Liver (tissue), 9 donors: Measurements from ENCODE around the gene RPL21. TPM values are rescaled to one million over a fixed set of nuclear protein-coding genes. Genes with fewer than 3 reads are reported as not detected.

Source experiments
- DNase-seq: peaks from one replicate; pipeline ENCODE4 v3.0.0-alpha.2; 2017; ENCODE audit warnings: low spot score
- H3K27ac ChIP-seq, 2 donors: one replicate each; pipeline ENCODE4 v1.7.0; 2013; ENCODE audit warnings: inconsistent platforms in 2 of 2, low read length in 2 of 2, control low read depth in 1 of 2, low read depth in 1 of 2, mild to moderate bottlenecking in 1 of 2
- H3K27me3 ChIP-seq, 4 donors: one replicate each; pipeline versions ENCODE4 v1.6.1 to v1.7.0; 2013; ENCODE audit warnings: low read length in 3 of 4, inconsistent platforms in 1 of 4, mild to moderate bottlenecking in 1 of 4, moderate library complexity in 1 of 4; ENCODE audit not compliant: control insufficient read depth in 4 of 4, insufficient read depth in 4 of 4
- H3K36me3 ChIP-seq, 4 donors: one replicate each; pipeline versions ENCODE4 v1.6.1 to v1.7.0; 2013; ENCODE audit warnings: low read length in 3 of 4, mild to moderate bottlenecking in 3 of 4, low read depth in 1 of 4, moderate library complexity in 1 of 4; ENCODE audit not compliant: control insufficient read depth in 4 of 4, insufficient read depth in 3 of 4
- H3K4me1 ChIP-seq, 4 donors: one replicate each; pipeline versions ENCODE4 v1.6.1 to v1.7.0; 2013; ENCODE audit warnings: low read length in 3 of 4, mild to moderate bottlenecking in 3 of 4, moderate library complexity in 1 of 4; ENCODE audit not compliant: control insufficient read depth in 4 of 4, insufficient read depth in 4 of 4
- H3K4me3 ChIP-seq, 3 donors: one replicate each; pipeline versions ENCODE4 v1.6.1 to v1.7.0; 2013; ENCODE audit warnings: low read length in 3 of 3, control low read depth in 1 of 3, low read depth in 1 of 3, mild to moderate bottlenecking in 1 of 3
- H3K9ac ChIP-seq, 2 donors: one replicate each; pipeline ENCODE4 v1.7.0; 2013; ENCODE audit warnings: low read length in 2 of 2, mild to moderate bottlenecking in 2 of 2, moderate library complexity in 2 of 2, control low read depth in 1 of 2, low read depth in 1 of 2
- H3K9me3 ChIP-seq, 4 donors: one replicate each; pipeline versions ENCODE4 v1.6.1 to v1.7.0; 2013; ENCODE audit warnings: low read length in 3 of 4; ENCODE audit not compliant: control insufficient read depth in 4 of 4
- CTCF ChIP-seq: fragments of 150-350 bp; IDR thresholded peaks from 2 replicates; pipeline ENCODE4 v1.5.1; 2017; ENCODE audit warnings: improper control_type of control experiment, low read depth, low read length; ENCODE audit not compliant: missing input control
- EGR1 ChIP-seq, 2 donors: IDR thresholded peaks; 2 replicates each; pipeline ENCODE4 v1.6.1; 2016 to 2018; ENCODE audit warnings: antibody characterized with exemption in 2 of 2, low read depth in 2 of 2
- FOXA1 ChIP-seq: IDR thresholded peaks from 2 replicates; pipeline ENCODE4 v1.6.1; 2016; ENCODE audit warnings: antibody characterized with exemption
- FOXA2 ChIP-seq: IDR thresholded peaks from 2 replicates; pipeline ENCODE4 v1.6.1; 2016; ENCODE audit warnings: antibody characterized with exemption
- GABPA ChIP-seq, 2 donors: IDR thresholded peaks in 1 of 2; conservative IDR thresholded peaks in 1 of 2; 2 replicates each; pipeline ENCODE4 v1.6.1; 2016; ENCODE audit warnings: antibody characterized with exemption in 2 of 2, mild to moderate bottlenecking in 1 of 2, moderate library complexity in 1 of 2
- HNF4A ChIP-seq, 2 donors: conservative IDR thresholded peaks; 2 replicates each; pipeline ENCODE4 v1.6.1; 2016; ENCODE audit warnings: antibody characterized with exemption in 2 of 2, mild to moderate bottlenecking in 2 of 2
- HNF4G ChIP-seq: IDR thresholded peaks from 2 replicates; pipeline ENCODE4 v1.6.1; 2016; ENCODE audit warnings: antibody characterized with exemption
- JUND ChIP-seq, 2 donors: IDR thresholded peaks; 2 replicates each; pipeline ENCODE4 v1.6.1; 2016; ENCODE audit warnings: antibody characterized with exemption in 2 of 2
- MAX ChIP-seq: IDR thresholded peaks from 2 replicates; pipeline ENCODE4 v1.6.1; 2016; ENCODE audit warnings: antibody characterized with exemption
- NR2F2 ChIP-seq: IDR thresholded peaks from 2 replicates; pipeline ENCODE4 v1.6.1; 2016; ENCODE audit warnings: antibody characterized with exemption
- RAD21 ChIP-seq, 2 donors: IDR thresholded peaks; 2 replicates each; pipeline ENCODE4 v1.6.1; 2016; ENCODE audit warnings: antibody characterized with exemption in 2 of 2, mild to moderate bottlenecking in 2 of 2
- RXRA ChIP-seq, 2 donors: IDR thresholded peaks; 2 replicates each; pipeline ENCODE4 v1.6.1; 2017 to 2018; ENCODE audit warnings: antibody characterized with exemption in 2 of 2, mild to moderate bottlenecking in 1 of 2
- SP1 ChIP-seq: IDR thresholded peaks from 2 replicates; pipeline ENCODE4 v1.6.1; 2018; ENCODE audit warnings: antibody characterized with exemption, mild to moderate bottlenecking
- TAF1 ChIP-seq: conservative IDR thresholded peaks from 2 replicates; pipeline ENCODE4 v1.6.1; 2016; ENCODE audit warnings: antibody characterized with exemption, mild to moderate bottlenecking
- YY1 ChIP-seq: IDR thresholded peaks from 2 replicates; pipeline ENCODE4 v1.6.1; 2016; ENCODE audit warnings: antibody characterized with exemption, mild to moderate bottlenecking
- WGBS: extraction: QIAGEN DNeasy Blood & Tissue Kit; methylation state at CpG from one replicate; pipeline ENCODE4 v1.1.7; 2013; 5-methylcytosine and 5-hydroxymethylcytosine counted together
- polyA plus RNA-seq, 2 donors: library from polyadenylated mRNA; stranded (reverse) in 1 of 2; unstranded in 1 of 2; fragments of 200-250 nt in 1 of 2; fragments of >200 nt in 1 of 2; fragmentation: Nextera tagmentation in 1 of 2; extraction: Ambion mirVana in 1 of 2; gene quantifications; one replicate each; pipeline versions ENCODE4 v1.2.1 to v1.2.3, GENCODE V29; 2013 to 2015
- total RNA-seq, 2 donors: library from RNA; depleted of rRNA; stranded (reverse); fragments of >200 nt; gene quantifications; one replicate each; pipeline ENCODE4 v1.2.3, GENCODE V29; 2014
- TF ChIP-seq, protein P1 (sequence below): IDR thresholded peaks from 2 replicates; pipeline ENCODE4 v1.6.1; 2016; ENCODE audit warnings: antibody characterized with exemption
- TF ChIP-seq, protein P2 (sequence below): IDR thresholded peaks from 2 replicates; pipeline ENCODE4 v1.6.1; 2016; ENCODE audit warnings: antibody characterized with exemption, mild to moderate bottlenecking
- TF ChIP-seq, protein P3 (sequence below): IDR thresholded peaks from 2 replicates; pipeline ENCODE4 v1.6.1; 2016; ENCODE audit warnings: antibody characterized with exemption
- donor health status: healthy.
- donor health status: healthy.
- donor health status: healthy.
- donor health status: healthy.
- donor health status: healthy.

The RPL21 gene
- total and polyA plus RNA-seq, 4 donors = 206 to 648 (median 442) TPM

DNA sequence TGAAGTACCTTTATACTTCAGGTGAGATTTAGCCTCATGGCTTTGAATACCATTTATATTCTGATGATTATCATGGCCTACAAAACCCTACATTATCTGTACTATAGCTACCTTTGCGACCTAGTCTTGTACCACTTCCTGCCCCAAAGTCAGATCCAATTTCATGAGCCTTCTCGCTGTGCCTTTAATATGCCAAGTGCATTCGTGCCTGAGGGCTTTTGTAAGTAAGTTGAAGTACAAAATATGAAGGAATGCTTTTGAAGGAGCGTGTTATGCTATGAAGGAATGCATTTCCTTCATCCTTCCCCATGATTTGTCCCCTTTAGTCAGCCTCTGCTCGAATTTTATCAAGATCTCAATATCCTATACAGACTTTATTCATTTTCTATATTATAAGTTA lies 10.0 kb downstream of the RPL21 start:
- TF ChIP-seq GABPA (IDR thresholded peaks at IDR 0.05 in 1 of 2, conservative IDR thresholded peaks at IDR 0.05 in 1 of 2) = no peak
- no peak for TF ChIP-seq HNF4A (conservative IDR thresholded peaks at IDR 0.05)
- TF ChIP-seq, protein P1, sequence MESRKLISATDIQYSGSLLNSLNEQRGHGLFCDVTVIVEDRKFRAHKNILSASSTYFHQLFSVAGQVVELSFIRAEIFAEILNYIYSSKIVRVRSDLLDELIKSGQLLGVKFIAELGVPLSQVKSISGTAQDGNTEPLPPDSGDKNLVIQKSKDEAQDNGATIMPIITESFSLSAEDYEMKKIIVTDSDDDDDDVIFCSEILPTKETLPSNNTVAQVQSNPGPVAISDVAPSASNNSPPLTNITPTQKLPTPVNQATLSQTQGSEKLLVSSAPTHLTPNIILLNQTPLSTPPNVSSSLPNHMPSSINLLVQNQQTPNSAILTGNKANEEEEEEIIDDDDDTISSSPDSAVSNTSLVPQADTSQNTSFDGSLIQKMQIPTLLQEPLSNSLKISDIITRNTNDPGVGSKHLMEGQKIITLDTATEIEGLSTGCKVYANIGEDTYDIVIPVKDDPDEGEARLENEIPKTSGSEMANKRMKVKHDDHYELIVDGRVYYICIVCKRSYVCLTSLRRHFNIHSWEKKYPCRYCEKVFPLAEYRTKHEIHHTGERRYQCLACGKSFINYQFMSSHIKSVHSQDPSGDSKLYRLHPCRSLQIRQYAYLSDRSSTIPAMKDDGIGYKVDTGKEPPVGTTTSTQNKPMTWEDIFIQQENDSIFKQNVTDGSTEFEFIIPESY = no peak
- no peak for TF ChIP-seq TAF1
- TF ChIP-seq MAX = no peak
- TF ChIP-seq FOXA2 = no peak
- TF ChIP-seq JUND (IDR thresholded peaks at IDR 0.05) = no peak
- TF ChIP-seq RAD21 (IDR thresholded peaks at IDR 0.05) = no peak
- TF ChIP-seq NR2F2 = no peak
- TF ChIP-seq FOXA1 = no peak
- TF ChIP-seq SP1 = no peak
- TF ChIP-seq CTCF = no peak
- TF ChIP-seq, protein P2, sequence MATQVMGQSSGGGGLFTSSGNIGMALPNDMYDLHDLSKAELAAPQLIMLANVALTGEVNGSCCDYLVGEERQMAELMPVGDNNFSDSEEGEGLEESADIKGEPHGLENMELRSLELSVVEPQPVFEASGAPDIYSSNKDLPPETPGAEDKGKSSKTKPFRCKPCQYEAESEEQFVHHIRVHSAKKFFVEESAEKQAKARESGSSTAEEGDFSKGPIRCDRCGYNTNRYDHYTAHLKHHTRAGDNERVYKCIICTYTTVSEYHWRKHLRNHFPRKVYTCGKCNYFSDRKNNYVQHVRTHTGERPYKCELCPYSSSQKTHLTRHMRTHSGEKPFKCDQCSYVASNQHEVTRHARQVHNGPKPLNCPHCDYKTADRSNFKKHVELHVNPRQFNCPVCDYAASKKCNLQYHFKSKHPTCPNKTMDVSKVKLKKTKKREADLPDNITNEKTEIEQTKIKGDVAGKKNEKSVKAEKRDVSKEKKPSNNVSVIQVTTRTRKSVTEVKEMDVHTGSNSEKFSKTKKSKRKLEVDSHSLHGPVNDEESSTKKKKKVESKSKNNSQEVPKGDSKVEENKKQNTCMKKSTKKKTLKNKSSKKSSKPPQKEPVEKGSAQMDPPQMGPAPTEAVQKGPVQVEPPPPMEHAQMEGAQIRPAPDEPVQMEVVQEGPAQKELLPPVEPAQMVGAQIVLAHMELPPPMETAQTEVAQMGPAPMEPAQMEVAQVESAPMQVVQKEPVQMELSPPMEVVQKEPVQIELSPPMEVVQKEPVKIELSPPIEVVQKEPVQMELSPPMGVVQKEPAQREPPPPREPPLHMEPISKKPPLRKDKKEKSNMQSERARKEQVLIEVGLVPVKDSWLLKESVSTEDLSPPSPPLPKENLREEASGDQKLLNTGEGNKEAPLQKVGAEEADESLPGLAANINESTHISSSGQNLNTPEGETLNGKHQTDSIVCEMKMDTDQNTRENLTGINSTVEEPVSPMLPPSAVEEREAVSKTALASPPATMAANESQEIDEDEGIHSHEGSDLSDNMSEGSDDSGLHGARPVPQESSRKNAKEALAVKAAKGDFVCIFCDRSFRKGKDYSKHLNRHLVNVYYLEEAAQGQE = no peak
- no peak for TF ChIP-seq HNF4G
- TF ChIP-seq YY1 = no peak
- no peak for TF ChIP-seq RXRA (IDR thresholded peaks at IDR 0.05)
- Histone ChIP-seq H3K4me1 (peaks cover 0 to 1% (median 0%) of the 10 kb centered on the region in 4 donors), H3K4me3 (no peak overlapping the region), H3K9me3 (no peaks in the 10 kb centered on the region), H3K27ac (no peak overlapping the region), H3K9ac (no peak overlapping the region), H3K36me3 (peaks cover 0 to 21% (median 17%) of the 10 kb centered on the region in 4 donors), H3K27me3 (no peaks in the 10 kb centered on the region)
- WGBS = 89% methylated on average over 5 of the region's 5 CpGs
- no peak for DNase-seq

GRCh38 chr13:27263438-27263837 lies 12.1 kb downstream of the RPL21 start:
- Histone ChIP-seq H3K4me1 (peaks cover 0 to 2% (median under 1%) of the 10 kb centered on the region in 4 donors), H3K27ac (no peak overlapping the region), H3K36me3 (peaks cover 0 to 8% (median 1%) of the 10 kb centered on the region in 4 donors), H3K9ac (no peak overlapping the region), H3K4me3 (no peak overlapping the region), H3K9me3 (no peaks in the 10 kb centered on the region), H3K27me3 (no peaks in the 10 kb centered on the region)
- DNase-seq = no peak
- WGBS = 72% methylated on average over 2 of the region's 2 CpGs
- TF ChIP-seq RAD21 (IDR thresholded peaks at IDR 0.05) (no peak), EGR1 (IDR thresholded peaks at IDR 0.05; ENCODE audit: low read depth in 2 of 2) (no peak), FOXA2 (no peak), RXRA (IDR thresholded peaks at IDR 0.05) (no peak), NR2F2 (no peak), TAF1 (no peak), GABPA (IDR thresholded peaks at IDR 0.05 in 1 of 2, conservative IDR thresholded peaks at IDR 0.05 in 1 of 2) (no peak), CTCF (no peak)
- TF ChIP-seq, protein P1 = no peak
- TF ChIP-seq, protein P3, sequence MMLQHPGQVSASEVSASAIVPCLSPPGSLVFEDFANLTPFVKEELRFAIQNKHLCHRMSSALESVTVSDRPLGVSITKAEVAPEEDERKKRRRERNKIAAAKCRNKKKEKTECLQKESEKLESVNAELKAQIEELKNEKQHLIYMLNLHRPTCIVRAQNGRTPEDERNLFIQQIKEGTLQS = no peak
